Smooth muscle cell (in vitro differentiated cells): ENCODE data around the gene APOB. TPM values are rescaled to one million over a fixed set of nuclear protein-coding genes. Genes with fewer than 3 reads are reported as not detected.

ENCODE experiments used
- DNase-seq: peaks from one replicate; lab custom pipeline; 2025; ENCODE audit not compliant: unreplicated experiment; lab: John Stamatoyannopoulos, UW
- H2AFZ ChIP-seq: fragments of 200-600 bp; sonication (generic); 2 replicates; pipeline ENCODE4 v1.6.0; 2016; ENCODE audit warnings: antibody characterized with exemption, low read depth, mild to moderate bottlenecking
- H3F3A ChIP-seq: fragments of 200-600 bp; sonication (generic); 2 replicates; pipeline ENCODE4 v1.6.0; 2017; ENCODE audit warnings: antibody characterized with exemption, low read depth
- H3K27ac ChIP-seq: fragments of 200-600 bp; sonication (generic); 2 replicates; pipeline ENCODE4 v1.5.1; 2016; ENCODE audit warnings: low read depth, mild to moderate bottlenecking
- H3K27me3 ChIP-seq: fragments of 200-600 bp; sonication (generic); 2 replicates; pipeline ENCODE4 v1.6.1; 2016; ENCODE audit warnings: low read depth, mild to moderate bottlenecking
- H3K36me3 ChIP-seq: fragments of 200-600 bp; sonication (generic); 2 replicates; pipeline ENCODE4 v1.5.1; 2016; ENCODE audit warnings: low read depth
- H3K4me1 ChIP-seq: fragments of 200-600 bp; sonication (generic); 2 replicates; pipeline ENCODE4 v1.5.1; 2016; ENCODE audit warnings: low read depth
- H3K4me2 ChIP-seq: fragments of 200-600 bp; sonication (generic); 2 replicates; pipeline ENCODE4 v1.6.0; 2016; ENCODE audit warnings: mild to moderate bottlenecking
- H3K4me3 ChIP-seq: fragments of 200-600 bp; sonication (generic); 2 replicates; pipeline ENCODE4 v1.5.1; 2016; ENCODE audit warnings: mild to moderate bottlenecking
- H3K79me2 ChIP-seq: fragments of 200-600 bp; sonication (generic); 2 replicates; pipeline ENCODE4 v1.6.0; 2016; ENCODE audit warnings: low read depth, mild to moderate bottlenecking
- H3K9ac ChIP-seq: fragments of 200-600 bp; sonication (generic); 2 replicates; pipeline ENCODE4 v1.6.0; 2016; ENCODE audit warnings: low read depth
- H3K9me3 ChIP-seq: fragments of 200-600 bp; sonication (generic); replicated peaks from 2 replicates; pipeline ENCODE4 v1.5.1; 2016; ENCODE audit warnings: low read depth
- H4K20me1 ChIP-seq: fragments of 200-600 bp; sonication (generic); 2 replicates; pipeline ENCODE4 v1.6.0; 2016; ENCODE audit warnings: low read depth
- WGBS: methylation state at CpG from one replicate; pipeline ENCODE4 v1.1.7; 2016; ENCODE audit warnings: low lambda C conversion rate; 5-methylcytosine and 5-hydroxymethylcytosine counted together
- polyA plus RNA-seq: library from polyadenylated mRNA; unstranded; fragments of >200 nt; fragmentation: Nextera tagmentation; extraction: Ambion mirVana; gene quantifications from 2 replicates; pipeline ENCODE4 v1.2.1, GENCODE V29; 2016
- total RNA-seq: library from RNA; depleted of rRNA; stranded (reverse); fragments of >200 nt; gene quantifications from 2 replicates; pipeline ENCODE4 v1.2.3, GENCODE V29; 2014
- TF ChIP-seq, protein P1 (sequence below): fragments of 200-600 bp; sonication (generic); IDR thresholded peaks from 2 replicates; pipeline ENCODE4 v1.5.1; 2017; ENCODE audit warnings: borderline replicate concordance, mild to moderate bottlenecking, antibody characterized with exemption; ENCODE audit not compliant: insufficient read depth, poor library complexity, severe bottlenecking

Gene APOB
- total and polyA plus RNA-seq, 2 experiments from 2014 or later, result under 0.01 to 0.09 TPM

DNA sequence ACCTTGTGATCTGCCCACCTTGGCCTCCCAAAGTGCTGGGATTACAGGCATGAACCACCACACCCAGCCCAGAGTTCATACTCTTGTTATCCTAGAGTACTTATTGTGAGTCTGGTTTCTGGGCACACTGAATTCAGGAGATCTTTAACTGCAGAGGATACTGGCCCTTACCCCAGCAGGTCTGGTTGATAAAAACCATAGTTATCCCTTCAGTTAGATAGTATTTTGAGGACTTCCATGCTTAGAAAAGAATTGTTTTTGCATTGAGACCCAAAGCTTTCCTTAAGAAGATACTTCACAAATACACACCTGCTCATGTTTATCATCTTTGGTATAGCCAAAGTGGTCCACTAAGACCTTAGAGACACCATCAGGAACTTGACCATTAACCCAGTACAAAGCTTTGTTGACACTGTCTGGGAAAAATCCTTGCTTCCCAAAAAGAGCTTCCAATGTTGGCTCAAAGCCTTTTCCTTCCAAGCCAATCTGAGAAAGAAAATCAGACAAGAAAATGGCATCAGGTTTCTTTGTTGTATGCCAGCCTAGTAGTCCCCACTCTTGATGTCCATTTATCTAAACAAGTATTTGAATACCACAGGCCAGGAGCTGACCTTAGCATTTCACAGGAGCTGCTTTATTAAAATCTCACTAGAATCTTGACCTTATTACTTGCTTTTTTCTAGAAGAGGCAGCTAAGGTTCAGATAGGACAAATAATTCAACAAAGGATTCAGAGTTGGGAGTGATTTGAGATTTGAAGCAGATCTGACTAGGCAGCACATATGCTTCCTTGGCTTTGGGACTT, 17.2 kb downstream of the APOB start:
- no peak for DNase-seq
- TF ChIP-seq, protein P1, sequence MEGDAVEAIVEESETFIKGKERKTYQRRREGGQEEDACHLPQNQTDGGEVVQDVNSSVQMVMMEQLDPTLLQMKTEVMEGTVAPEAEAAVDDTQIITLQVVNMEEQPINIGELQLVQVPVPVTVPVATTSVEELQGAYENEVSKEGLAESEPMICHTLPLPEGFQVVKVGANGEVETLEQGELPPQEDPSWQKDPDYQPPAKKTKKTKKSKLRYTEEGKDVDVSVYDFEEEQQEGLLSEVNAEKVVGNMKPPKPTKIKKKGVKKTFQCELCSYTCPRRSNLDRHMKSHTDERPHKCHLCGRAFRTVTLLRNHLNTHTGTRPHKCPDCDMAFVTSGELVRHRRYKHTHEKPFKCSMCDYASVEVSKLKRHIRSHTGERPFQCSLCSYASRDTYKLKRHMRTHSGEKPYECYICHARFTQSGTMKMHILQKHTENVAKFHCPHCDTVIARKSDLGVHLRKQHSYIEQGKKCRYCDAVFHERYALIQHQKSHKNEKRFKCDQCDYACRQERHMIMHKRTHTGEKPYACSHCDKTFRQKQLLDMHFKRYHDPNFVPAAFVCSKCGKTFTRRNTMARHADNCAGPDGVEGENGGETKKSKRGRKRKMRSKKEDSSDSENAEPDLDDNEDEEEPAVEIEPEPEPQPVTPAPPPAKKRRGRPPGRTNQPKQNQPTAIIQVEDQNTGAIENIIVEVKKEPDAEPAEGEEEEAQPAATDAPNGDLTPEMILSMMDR, result no peak
- H3K9ac ChIP-seq, result no peak overlapping the region
- H4K20me1 ChIP-seq, result no peaks in the 10 kb centered on the region
- no peak overlapping the region for H3K4me3 ChIP-seq
- peaks cover 50% of the 10 kb centered on the region for H3K27me3 ChIP-seq
- no peaks in the 10 kb centered on the region for H3K36me3 ChIP-seq
- H3K79me2 ChIP-seq, result no peaks in the 10 kb centered on the region
- H2AFZ ChIP-seq, result no peak overlapping the region
- H3K4me1 ChIP-seq, result no peaks in the 10 kb centered on the region
- no peaks in the 10 kb centered on the region for H3F3A ChIP-seq
- H3K4me2 ChIP-seq, result no peak overlapping the region
- H3K9me3 ChIP-seq, result no peaks in the 10 kb centered on the region
- no peak overlapping the region for H3K27ac ChIP-seq

DNA sequence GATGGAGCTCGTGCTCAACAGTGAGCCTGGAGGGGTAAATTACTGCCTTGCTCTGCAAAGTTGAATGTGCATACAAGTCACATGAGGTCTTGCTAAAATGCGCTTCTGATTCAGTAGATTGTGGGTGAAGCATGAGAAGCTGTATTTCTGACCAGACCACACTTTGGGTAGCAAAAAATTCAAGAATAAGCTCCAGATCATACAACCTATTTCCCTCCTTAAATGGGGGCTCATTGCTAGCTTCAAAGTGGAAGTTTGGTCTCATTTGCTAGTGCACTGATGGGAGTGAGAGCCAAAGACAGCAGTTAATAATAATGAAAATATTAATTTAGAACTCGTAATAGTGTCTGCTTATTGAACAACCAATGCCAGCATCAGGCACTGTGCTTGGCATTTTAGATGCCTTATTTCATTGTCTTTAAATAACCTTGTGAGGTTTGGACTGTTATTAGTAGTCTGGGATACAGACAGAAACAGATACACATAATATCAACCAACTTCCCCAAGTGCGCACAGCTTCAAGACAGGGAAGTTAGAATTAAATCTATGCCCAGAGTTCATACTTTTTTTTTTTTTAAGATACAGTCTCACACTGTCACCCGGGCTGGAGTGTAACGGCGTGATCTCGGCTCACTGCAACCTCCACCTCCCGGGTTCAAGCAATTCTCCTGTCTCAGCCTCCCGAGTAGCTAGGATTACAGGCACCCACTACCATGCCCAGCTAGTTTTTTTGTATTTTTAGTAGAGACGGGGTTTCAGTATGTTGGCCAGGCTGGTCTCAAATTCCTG, 18.0 kb downstream of the APOB start:
- Histone ChIP-seq H3K4me3 (no peak overlapping the region), H3K4me2 (no peak overlapping the region), H3K9ac (no peak overlapping the region), H3K27me3 (peaks cover 54% of the 10 kb centered on the region), H3K9me3 (no peaks in the 10 kb centered on the region), H3K36me3 (no peaks in the 10 kb centered on the region), H3K4me1 (no peaks in the 10 kb centered on the region), H3K79me2 (no peaks in the 10 kb centered on the region), H3F3A (no peaks in the 10 kb centered on the region), H4K20me1 (no peaks in the 10 kb centered on the region), H3K27ac (no peak overlapping the region), H2AFZ (no peak overlapping the region)
- 92% methylated on average over 11 of the region's 11 CpGs for WGBS
- no peak for DNase-seq
- TF ChIP-seq, protein P1, result no peak

DNA sequence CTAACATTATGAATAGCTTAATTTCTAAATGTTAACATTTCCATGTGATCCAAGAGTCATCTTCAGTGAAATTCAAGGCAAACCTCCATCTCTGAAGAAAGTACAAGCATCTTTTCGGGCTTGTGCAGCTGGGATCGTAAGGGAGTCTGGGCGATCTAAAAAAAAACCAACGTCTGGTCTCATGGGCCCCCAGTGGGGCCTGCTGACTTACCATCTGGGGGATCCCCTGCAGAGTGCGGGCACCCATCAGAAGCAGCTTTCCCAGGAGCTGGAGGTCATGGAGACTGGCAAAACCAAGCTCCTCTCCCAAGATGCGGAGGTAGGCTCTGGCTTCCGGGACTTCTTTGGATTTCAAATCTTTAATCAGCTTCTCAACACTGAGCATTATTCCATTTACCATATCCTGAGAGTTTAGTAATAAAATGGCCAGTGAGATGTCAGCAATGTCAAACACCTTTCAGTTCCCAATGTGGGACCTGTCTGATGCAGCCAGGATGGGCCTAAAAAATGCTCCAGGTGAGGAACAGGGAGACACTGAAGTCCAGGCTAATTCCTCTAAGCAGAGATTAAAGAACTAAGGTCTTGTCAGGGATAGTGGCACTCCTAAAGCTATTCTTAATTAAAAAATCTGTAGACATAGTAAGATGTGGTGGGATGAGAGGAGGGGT, 19.0 kb downstream of the APOB start:
- no peaks in the 10 kb centered on the region for H3K9me3 ChIP-seq
- H3F3A ChIP-seq, result no peaks in the 10 kb centered on the region
- H3K36me3 ChIP-seq, result no peaks in the 10 kb centered on the region
- WGBS, result 96% methylated on average over 7 of the region's 7 CpGs
- no peak overlapping the region for H3K27ac ChIP-seq
- H3K4me3 ChIP-seq, result no peak overlapping the region
- H3K27me3 ChIP-seq, result peaks cover 64% of the 10 kb centered on the region
- no peaks in the 10 kb centered on the region for H3K79me2 ChIP-seq
- H4K20me1 ChIP-seq, result no peaks in the 10 kb centered on the region
- H2AFZ ChIP-seq, result no peak overlapping the region
- no peaks in the 10 kb centered on the region for H3K4me1 ChIP-seq
- H3K9ac ChIP-seq, result no peak overlapping the region
- no peak overlapping the region for H3K4me2 ChIP-seq
- TF ChIP-seq, protein P1, result no peak
- no peak for DNase-seq
